GM18868 (cell line): ENCODE data around the gene RIN2.
"Not testable (repeated sequence)": the region's sequence is repeated elsewhere in the genome, so short reads cannot be mapped to it uniquely, and the experiment has no call there.

Experiments
- ATAC-seq: cut with Tn5 transposase; IDR thresholded peaks from one replicate; pipeline ENCODE4 v1.9.1; 2021; ENCODE audit warnings: mild to moderate bottlenecking, moderate library complexity; ENCODE audit not compliant: unreplicated experiment

Gene RIN2

DNA sequence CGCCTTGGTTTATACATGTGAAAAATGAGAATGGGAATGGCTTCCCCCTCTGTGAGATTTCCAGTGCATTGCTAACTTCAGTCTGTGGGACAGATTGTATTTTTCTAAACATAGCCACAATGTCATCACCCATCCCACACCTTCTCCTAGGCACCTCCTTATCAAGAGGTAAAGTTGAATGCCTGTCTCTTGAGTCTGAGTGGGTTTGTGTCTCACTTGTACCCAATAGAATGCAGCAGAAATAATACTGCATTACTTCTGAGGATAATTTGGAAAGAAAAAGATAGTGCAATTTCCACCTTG lies 27.9 kb downstream of the RIN2 start:
- ATAC-seq = no peak

DNA sequence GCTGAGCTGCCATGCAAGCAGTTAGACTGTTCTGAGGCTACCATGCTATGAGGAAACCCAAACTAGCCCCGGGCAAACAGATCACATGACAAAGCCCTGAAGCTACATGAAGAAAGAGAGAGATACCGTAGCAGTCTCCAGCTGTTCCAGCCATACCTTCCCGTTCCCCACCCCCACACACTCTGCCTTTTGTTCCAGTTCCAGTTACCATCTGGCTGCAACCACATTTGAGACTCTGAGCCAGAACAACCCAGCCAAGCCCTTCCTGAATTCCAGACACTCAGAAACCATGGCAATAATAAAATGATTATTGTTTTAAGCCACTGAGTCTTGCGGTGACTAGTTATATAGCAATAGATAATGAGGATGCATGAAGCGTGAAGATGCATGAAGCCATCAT lies 28.3 kb downstream of the RIN2 start:
- ATAC-seq = no peak

DNA sequence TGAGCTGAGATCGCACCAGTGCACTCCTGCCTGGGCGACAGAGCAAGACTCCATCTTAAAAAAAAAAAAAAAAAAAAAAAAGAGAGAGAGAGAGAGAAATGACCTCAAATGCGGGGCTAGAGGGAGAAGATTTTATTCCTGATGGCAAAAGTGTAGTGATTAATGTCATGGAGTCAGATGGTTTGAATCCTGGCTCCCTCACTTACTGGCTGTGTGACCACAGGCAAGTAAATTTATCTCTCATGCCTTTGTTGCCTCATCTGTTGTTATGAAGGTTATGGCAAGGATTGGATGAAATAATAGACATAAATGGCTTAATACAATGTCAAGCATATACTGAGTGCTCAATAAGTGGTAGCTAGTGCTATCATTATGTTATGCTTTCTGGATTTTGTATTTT lies 29.3 kb downstream of the RIN2 start:
- no peak for ATAC-seq

DNA sequence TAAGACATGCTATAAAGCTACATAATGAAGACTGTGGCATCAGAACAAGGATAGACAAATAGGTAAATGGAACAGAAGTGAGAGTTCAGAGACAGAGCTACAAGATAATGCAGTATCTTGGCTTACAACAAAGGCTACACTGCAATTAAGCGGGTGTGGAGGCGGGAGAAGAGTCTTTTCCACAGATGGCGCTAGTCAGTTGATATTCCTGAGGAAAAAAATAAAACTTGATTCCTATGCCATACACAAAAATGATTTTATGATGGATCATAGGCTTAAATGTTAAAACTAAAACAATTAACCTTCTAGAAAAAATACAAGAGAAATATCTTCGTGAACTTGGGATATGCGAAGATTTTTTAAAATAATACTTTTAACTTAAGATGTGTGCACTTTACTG lies 31.0 kb downstream of the RIN2 start:
- ATAC-seq = no peak

DNA sequence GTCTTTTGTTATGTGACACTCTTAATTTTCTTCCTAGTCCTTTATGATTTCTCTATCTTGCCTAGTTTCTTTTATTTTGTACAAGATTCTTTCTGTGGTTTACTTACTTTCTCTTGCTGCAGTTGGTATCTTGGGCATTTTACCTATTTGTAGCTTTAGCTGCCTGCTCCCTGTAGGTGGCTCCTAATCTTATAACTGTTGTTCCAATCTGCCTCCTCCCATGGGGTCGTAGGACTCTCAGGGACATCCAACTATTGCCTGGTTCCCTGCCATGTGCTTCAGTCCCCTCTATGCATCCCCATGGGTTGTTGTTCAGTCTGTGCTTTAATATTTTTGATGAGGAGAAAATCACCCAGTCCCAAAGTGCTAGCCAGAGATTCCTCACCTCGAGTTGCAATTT lies 31.4 kb downstream of the RIN2 start:
- no peak for ATAC-seq

DNA sequence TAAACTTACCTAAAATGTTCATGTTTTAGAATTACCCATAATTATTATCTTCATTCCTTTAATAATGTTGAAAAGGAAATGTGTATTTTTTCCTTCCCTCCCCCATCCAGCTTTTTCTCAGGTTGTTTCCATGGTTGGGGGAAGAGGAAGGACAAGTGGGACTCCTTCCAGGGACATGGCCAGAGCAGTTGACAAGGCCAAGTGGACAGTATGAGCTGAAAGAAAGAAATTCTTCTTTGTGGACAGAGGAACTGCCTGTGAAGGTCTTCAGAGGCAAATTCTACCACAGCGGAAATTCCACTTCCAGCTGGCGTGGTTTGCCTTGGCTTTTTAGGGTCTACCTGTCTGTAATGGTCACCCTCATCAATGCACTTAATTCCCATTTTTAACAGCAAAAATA lies 33.8 kb downstream of the RIN2 start:
- no peak for ATAC-seq

DNA sequence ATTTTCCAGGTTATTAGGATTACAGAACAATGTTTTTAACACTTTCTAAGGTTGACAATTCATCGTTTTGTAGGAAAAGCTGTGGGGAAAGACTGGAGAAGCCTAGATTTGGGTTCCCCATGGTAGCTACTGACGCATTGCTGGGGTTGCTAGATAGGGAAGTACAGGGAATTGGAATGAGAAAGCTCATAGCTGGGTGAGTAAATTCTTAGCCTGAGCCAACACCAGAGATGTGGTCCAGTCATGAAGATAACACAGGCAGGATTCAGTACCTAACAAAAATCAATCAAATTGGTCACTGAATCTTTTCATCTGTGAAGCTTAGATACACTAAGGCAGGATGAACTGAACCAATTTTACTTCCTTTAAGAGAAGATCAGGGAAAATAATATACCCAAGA lies 35.7 kb downstream of the RIN2 start:
- no peak for ATAC-seq

DNA sequence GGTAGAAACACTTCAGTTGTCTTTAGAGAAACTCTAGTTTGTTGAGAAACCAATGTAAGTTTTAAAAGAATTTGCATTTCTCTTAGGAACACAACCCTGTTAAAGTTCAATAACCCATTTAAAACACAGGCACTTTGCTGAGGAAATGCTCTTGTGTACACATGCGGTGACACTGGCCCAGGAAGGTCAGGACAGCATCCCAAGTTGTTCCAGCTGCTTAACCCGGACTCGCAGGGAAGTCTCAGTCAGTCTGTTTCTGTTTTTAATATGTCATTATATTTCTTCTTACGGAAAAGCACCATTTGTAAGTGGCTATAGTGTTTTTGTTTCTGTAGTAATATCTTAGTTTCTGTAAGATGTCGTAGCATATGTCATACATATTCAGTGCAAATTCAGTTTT lies 36.9 kb downstream of the RIN2 start:
- ATAC-seq = no peak

DNA sequence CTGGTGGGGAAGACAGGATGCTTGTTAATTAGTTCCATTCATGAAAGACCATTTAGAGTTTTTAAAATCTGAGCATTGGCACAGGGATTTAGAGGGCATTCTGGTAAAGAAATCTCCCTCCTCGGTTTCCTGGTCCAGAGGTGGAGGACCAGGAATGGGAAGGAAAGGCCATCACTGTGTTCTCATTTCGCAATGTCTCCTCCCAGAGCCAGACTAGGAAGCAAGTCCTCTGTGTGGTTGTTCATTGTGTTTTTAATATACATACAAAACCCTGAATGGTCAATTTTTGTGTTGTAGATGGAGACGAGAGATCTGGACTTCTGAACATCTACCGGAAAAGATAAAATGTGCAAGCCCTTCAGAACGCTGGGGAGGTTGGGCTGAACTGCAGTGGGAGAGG lies 41.3 kb downstream of the RIN2 start:
- ATAC-seq = no peak

DNA sequence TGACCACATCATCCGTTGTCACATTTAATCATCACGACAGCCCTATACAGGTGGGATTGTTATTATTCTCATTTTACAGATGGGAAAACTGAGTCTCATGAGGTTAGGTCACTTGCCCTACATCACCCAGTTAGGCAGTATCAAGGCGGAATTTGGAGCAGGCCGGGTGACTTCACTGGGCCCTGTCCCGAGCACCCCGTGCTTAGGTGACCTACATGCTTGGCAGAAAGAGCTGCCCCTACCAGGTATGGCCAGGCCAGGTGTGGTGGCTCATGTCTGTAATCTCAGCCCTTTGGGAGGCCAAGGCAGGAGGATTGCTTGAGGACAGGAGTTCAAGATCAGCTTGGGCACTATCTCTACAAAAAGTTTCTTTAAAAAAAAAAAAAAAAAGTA lies 44.0 kb downstream of the RIN2 start:
- no peak for ATAC-seq

DNA sequence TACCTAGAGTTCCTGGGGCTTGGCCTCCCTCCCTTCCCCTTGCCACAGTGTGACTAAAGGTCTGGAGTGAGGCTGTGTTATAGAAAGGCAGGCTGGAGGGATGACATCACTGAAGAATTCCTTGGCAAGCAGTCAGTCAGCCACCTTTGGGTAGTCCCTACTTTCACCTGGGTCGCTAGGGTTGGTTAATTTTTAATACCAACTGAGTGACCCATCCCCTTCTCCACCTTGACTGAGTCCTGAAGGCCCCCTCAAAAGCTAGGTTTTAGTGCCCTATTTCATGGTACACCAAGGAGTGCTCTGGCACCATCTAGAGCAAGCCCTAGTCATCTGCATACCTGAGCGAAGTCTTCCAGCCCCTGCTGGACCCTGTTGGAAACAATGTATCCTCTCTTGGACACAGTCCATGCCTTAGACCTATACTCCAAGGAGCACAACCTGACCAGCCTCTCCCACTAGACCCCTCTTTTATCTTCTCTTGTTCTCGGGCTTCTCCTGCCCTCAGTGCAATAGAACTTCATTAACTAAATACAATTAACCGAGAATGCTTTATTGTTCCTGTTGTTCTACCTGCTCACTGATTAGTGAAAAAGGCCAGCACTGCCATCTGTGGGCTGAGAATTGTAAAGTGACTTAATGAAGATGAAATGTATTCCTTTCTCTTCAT lies 44.6 kb downstream of the RIN2 start:
- ATAC-seq = no peak

DNA sequence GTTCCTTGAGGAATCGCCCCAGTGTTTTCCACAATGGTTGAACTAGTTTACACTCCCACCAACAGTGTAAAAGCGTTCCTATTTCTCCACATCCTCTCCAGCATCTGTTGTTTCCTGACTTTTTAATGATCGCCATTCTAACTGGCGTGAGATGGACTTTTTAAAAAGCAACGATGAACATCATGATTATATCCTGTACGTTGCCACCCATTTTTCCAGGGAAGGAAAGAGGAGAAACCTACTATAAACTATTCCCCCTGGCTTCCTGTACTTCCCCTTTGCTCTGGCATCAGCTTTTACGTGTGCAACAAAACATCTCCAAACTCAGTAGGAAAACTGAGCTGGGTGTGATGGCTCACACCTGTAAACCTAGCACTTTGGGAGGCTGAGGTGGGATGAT lies 48.2 kb downstream of the RIN2 start:
- ATAC-seq = not testable (repeated sequence)

DNA sequence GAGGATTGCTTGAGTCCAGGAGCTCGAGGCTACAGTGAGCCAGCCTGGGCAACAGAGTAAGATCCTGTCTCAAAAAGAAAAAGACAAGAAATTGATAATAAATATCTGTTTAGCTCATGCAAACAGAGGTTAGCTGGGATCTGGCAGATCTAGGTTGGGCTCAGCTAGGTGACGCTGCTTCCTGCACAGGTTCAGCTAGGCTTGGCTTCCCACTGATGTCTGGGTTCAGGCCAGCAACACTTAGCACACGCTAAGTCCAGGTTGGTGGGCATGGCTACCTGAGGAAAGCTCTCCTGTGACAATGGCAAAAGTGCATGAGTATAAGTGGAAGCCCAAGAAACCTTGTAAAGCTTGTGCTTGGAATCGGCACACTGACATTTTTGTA lies 48.7 kb downstream of the RIN2 start:
- no peak for ATAC-seq

DNA sequence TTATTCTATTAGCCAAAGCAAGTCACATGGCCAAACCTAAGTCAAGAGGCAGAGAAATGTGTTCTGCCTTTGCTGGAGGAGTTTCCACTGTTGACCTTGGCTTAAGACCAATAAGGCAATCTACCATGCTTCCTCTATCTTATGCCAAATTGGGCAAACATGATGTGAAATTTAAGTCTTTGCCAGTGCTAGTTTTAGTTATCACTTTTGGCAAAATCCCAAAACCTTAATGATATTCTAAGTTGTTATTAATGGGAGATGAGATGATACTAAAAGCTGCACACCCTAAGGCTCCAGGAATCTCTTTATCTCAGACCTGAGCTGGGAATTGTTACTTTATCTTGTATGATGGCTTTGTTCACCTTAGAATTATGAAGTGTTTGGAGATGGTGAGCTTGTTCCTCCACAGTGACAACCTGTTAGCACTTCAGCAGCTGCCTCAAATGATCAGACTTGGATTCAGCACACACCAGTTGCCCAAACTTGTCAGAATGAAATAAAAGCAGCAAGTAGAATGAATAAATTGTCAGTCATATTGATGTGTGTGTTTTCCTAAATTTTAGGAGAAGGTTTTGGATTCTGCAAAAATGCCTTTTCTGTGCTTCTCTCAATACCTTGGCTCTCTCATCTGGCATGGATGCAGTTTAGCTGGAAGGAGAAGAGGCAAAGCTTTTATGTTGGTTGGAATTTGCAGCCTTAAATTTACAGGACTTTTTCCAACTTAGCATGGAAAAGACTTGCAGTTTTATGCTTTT lies 49.3 kb downstream of the RIN2 start:
- ATAC-seq = no peak
